ENCODE results near the gene DCST1.

The DCST1 gene

DNA sequence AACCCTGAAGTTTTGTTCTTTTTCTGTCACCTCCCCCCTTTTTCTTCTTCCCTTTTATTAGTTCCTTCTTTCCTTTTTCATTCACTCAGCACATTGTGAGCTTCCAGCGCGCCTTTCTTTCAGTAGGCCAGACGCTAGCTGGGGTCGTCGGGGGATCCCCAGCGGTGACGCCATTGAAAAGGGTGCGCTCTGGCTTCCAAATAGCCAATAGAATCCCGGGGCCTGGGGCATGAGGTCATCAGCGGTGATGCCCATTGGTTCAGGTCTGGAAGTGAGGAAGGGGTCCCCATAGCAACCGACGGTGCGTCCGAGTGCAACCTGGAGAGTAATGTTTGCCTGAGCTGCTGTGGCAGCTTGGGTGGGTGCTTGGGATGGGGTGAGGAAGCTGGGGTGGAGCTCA lies 38.1 kb downstream of the DCST1 start:
- DNase-seq (ENCODE audit: low read depth in 2 of 3, low spot score in 2 of 3) = no peak

DNA sequence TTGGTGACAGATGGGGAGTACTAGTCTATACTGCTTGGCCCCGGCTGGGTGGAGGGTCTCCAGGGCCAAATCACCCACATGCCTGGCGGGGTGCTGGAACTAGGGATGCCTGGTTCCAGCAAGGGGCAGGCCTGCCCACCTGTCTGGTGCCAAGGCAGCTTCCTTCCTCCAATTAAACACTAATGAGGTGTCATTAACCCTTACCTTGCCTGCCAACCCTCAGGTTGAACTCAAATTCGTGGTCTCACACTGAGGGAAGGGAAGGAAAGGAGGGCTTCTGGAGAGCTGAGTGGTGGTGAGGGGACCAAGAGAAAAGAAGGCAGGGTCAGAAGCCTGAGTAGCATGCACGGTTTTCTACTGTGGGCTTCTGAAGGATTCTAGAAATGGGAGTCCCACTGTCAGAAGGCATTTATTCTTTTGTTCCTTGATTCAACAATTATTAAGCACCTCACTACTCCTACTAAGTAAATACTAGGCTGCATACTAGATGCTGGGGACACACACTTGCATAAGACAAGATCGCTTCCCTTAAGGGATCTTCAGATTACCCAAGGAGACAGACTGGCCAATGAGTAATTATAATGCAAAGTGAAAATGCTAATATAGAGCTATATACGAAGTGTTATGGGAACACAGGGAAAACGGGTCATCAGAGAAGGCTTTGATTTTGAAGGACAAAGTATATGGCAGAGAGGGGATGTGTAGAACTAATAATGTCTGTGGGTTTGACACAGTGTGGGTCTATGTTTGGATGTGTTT lies 39.1 kb downstream of the DCST1 start:
- DNase-seq (ENCODE audit: low read depth in 2 of 3, low spot score in 2 of 3) = no peak

DNA sequence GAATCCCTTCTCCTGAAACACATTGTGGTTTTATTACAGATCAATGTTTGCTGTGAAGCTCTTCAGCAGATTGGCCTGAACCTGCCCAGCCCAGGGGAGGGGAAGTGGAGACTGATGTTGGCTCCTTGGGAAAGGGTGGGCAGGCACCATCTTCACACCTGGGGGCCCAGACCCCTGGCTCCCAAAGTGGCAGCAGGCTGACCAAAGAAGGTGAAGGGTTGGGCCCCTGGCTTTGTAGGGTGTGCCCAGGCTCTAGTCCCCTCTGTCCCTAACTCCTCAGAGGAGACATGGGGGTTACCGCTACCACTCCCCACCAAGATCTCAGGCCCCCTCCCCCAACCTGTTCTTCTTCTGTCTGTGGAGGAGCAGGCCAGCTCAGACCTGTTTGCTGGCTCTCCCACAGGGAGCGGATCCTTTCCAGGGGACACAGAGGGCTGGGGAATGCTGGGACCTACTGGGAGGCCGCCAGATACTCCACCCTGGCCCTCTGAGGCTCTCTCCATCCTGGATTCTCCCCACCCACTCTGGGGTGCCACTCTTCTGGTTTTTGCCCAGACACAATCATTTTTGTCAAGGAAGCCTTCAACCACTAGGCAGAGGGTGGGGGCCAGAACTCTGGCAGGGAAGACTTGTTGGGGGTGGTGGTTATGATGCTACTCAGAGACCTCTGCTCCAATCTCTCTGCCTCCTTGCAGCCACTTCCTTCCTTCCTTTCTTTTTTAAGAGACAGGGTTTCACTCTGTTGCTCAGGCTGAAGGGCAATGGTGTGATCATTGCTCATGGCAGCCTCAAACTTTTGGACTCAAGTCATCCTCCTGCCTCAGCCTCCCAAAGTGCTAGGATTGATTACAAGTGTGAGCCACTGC lies 40.0 kb downstream of the DCST1 start:
- DNase-seq (ENCODE audit: low read depth in 2 of 3, low spot score in 2 of 3) = no peak

DNA sequence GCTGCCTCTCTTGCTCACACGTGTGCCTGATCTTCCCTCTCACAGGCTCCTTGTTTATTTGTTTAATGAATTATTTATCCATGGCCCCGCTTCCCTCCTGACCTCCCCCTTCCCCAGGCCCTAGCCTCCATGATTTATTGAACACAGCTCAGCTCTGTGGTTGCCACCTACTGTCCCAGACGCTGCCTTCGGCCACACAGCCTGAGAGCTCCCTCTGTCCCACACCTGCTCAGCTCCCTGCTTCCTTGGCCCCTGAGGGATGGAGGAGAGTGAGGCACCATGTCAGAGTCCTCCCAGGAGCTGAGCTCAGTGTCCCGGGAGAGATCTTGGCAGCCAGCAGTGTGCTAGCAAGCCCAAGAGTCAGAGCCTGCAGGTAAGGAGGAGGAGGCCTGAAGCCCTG lies 41.9 kb downstream of the DCST1 start:
- no peak for DNase-seq (ENCODE audit: low read depth in 2 of 3, low spot score in 2 of 3)

DNA sequence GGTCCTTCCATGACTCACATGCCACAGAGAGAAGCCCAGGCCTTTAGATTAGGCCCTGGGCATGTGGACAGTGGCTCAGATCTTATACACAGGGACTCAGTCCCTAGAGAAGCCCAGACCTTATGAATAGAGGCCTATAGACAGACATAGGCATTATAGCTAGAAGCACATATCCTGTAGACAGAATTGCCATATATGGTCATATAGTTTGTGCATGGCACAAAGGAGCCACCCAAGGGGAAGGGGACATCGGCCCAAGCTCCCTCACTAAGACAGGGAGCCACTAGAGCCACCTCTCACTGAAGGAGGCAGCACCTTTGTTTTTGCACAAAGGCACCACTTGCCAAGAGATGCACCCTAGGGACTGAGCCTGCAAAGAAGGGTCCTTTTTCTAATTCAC lies 42.7 kb downstream of the DCST1 start:
- no peak for DNase-seq (ENCODE audit: low read depth in 2 of 3, low spot score in 2 of 3)

DNA sequence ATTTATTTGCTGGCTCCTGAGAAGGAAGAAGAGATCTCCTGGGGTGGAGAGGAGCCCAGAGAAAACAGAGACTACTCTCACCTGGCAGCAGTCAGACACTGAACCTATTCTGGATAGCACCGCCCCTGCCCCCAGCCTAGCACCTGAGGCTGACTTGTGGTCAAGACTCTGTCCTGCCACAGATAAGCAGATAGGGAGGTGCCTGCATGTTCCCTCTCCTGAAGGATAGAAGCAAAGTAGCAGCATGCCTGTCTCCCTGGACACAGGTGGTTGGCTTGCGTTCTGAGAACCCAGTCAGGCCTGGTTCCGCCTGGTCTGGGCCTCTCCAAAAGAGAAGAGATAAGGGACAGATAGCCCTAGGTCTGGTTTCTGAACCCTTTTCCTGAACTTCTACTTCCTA lies 43.7 kb downstream of the DCST1 start:
- no peak for DNase-seq (ENCODE audit: low read depth in 2 of 3, low spot score in 2 of 3)

DNA sequence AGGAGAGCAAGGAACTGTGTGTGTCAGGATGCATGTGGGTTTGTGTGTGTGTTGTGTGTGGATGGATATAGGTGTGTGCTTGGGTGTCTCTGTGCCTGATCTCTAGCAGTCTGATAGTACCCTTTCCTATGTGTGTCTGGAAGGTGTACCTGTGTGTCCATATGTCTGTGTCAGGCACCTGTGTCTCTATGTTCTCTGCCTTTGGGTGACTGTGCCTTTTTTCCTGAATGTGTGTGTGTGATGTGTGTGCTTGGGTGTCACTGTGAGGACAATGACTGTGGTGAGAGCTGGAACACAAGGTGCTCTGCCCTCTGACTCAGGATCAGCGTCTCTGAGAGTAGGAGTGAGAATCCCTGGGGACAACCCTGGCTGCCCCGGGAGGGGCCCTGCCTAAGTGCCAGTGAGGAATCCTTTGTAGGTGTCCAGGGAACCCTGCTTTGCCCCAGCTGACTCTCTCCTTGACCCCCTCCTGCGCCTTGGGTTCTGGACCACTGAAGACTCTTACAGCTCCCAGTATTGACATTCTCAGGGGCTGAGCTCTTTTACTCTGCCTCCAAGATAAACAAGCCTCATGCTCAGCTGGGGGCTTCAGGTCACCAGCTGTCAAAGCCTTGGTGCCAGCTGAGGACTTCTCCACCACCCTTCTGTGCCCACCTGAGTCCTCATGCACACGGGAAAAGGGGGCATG lies 44.3 kb downstream of the DCST1 start:
- DNase-seq (ENCODE audit: low read depth in 2 of 3, low spot score in 2 of 3) = no peak

DNA sequence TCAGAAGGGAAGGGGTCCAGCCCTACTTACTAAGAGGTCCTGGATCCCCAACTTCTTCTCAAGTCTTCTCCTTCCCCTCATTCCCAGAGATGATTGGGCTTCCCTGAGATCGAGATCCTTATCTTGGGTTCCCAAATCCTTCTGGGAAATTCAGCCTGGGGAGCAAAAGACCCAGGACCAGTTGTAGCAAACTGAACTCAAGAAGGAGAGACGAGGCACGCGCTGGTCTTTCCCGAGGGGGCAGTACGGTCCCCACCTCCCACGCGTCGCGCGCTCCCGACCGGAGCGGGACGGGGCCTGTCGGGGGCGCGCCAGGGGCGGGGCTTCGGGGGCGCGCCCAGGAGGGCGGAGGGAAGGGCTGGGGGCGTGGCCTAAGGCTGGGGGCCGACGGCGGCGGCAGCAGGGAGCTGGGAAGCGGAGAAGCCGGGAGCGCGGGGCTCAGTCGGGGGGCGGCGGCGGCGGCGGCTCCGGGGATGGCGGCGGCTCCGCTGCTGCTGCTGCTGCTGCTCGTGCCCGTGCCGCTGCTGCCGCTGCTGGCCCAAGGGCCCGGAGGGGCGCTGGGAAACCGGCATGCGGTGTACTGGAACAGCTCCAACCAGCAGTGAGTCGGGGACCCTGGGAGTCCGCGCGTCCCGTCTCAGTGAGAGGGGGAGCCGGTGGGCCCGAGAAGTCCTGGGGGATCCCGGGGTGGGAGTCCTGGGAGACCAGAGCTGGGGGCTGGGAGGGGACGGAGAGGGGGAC lies 45.0 kb downstream of the DCST1 start, which contains the start of gene EFNA3:
Gene EFNA3, plus strand, starts transcription at position 369 of the 741 bp plus-strand sequence. Its CDS starts 105 bp downstream, at position 474.
- DNase-seq (ENCODE audit: low read depth in 2 of 3, low spot score in 2 of 3) = peak in 1 of 3 experiments; percentile 45

DNA sequence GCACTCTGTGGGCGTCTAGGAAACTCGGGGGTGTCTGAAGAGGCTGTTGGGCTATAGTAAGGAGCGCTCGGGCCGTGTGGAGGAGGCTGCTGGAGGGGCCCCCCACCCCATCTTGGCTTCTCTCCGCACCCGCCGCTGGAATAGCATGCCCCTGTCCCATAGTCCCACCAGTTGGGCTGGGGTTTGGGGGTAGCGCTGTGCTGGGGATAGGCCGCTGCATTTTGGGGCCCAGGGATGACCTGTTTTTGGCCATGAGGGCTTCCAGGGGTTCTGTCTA lies 45.5 kb downstream of the DCST1 start:
- DNase-seq (ENCODE audit: low read depth in 2 of 3, low spot score in 2 of 3) = no peak

DNA sequence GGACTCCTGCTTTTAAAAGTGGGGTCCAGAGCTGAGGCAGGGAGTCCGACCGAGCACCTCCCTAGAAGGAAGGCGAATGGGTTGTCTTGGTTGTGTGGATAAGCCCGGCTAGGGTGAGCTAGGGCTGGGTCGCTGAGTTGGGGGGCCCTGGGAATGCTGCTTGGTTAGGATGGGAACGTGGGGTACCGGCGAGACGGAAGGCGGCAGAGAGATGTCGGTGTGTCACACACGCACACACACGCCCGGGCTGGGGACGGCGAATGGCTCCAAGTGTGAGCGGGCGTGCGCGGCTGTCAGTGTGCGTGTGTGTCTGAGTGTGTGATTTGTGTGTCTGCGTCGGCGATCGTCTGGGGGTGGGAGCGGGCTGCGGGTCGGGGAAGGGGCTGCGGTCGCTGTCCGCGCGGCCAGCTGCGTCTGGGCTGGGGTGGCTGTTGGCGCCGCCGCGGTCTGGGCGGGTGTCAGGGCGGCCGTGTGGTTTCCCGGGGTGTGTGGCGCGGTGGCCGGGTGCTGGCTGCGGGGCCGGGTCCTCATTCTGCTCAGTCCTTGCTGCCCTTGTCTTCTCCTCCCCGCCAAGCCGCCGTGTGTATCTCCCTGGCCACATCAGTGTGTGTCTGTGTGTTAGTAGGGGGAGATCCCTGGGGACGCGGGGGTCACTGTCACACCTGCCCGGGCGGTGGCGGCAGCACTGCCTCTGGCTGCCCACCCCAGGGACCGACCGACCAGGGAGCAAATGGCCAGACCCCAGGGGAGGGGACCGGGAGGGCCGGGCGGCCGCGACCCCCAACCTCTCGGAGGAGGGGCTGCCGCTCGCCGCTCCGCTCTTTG lies 46.1 kb downstream of the DCST1 start:
- no peak for DNase-seq (ENCODE audit: low read depth in 2 of 3, low spot score in 2 of 3)

DNA sequence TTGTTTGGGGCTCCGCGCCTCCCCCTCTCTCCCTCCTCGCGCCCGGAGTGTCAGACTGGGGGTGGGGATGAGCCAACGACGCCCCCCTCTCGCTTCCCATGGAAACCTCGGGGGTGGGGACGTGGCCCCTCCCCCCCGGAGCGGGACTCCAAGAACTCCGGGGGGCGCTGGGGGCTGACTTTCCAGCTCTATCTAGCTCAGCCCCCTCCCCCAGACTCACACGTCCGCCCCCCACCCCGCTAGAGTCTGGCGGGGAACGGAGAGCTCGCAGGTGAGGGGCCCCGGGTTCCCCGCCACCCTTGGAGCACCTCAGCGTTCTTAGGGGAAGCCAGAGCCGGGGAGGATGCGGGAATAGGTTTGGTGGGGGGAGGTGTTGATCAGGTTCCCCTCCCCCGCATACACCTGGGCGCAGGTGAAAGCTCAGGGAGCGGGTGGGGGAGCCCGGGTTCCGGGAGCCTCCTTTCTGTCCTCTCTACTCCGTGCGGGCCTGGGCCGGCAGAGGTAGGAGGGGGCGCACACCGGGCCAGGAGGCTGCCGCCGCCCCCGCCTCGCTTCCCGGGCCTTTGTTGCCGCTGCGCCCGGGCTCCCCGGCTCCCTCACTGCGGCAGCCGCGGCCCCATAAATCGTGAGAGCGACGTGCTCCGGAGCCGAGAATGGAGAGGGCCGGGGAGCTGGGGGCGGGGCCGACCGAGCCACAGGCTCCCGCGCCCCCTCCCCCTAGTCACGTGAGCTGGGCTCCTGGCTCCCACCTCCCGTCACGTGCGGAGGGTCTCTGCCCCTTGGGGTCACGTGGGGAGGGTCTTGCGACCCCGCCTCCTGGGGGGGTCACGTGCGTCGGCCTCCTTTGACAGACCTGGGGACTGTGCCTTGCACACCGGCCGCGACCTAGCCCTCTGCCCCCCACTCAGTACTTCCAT lies 46.9 kb downstream of the DCST1 start:
- no peak for DNase-seq (ENCODE audit: low read depth in 2 of 3, low spot score in 2 of 3)

DNA sequence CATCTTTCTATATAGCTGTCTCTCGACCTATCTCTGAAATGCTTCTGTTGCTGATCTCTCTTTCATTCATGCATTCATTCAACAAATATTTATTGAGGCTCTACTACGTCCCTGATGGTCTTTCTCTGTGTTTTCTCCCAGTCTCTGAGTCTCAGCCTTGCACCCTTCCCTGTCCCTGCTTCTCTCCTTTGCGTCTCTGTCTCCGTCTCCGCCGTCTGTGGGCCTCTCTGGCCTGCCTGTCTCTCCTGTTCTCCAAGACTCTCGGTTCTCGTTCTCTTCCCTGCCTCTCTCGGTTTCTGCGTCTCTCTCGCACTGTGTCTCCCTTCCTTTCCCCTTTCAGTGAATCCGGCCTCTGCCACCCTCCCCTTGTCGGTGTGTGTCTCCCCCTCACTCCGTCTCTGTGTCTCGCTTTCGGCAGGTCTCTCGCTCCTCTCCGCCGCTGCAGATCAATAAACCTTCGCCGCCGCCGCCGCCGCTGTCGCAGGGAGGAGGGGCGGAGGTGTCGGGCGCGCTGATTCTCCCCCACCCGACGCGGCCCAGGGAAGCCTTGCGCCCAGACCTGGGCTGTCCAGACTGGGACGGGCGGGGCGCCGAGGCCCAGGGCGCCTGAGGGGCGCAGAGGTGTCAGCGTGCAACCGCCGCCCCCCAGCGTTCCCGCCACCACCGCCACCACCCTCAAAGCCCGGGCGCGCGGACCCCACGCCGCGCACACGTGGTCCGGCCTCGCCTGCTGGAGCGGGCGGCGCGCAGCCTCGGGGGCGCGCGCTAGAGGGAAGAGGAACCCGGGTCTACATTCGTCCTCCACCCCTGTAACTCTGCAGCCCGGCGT lies 48.1 kb downstream of the DCST1 start:
- no peak for DNase-seq (ENCODE audit: low read depth in 2 of 3, low spot score in 2 of 3)

DNA sequence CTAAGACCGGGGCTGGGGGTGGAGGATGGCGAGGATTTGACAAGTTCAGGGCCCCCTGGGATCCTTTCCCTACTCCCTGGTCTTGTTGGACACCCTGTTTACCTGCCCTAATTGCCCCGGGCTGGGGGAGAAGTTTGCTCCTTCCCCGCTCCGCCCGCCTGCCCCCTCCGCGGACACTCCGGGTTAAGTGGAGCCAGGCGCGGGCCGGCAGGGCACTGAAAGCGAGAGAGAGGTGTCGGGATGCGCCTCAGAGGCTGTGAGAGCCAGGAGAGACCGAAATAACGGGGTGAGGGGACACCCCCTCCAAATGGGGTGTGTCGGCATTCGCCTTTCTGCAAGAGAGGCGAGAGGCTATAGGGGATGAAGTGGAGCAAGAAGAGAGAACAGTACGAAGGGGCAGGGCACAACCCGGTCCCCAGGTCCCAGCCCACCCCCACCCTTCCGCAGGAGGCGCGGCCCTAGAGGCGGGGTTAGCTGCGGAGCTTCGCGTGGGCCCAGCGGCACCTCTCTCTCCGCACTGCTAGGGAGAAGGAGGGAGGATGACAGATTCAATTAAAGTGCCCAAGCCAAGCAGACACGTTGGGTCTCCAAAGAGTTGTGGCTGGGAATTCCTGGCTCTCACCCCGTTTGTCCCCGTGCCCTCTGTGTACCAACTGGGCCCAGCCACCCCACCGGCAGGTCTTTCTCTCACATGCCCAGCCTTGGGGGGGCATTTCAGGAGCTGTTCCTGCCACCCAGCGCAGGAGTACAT lies 48.9 kb downstream of the DCST1 start:
- no peak for DNase-seq (ENCODE audit: low read depth in 2 of 3, low spot score in 2 of 3)

DNA sequence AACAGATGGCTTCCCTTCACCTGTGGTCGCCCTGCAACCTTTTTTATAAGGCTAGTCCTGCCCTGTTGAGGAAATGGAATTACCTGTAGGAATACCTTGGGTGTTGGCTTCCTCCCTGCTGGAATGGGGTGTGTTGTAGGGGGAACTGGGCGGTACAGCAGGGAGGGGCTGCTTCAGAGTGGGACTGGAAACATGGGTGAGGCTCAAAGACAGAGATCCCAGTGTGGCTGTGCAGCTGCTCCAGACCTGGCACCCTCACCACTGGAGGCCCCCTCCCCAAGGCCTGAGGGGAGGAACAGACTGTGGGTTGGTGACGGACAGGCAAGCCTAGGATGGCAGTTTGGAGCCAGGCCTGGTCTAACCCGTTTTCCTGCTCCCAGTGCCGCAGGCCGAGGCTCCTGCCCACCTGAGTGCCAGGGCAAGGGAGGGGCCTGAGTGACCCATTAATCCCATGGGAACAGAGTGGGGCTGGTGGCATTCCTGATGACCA lies 49.5 kb downstream of the DCST1 start:
- no peak for DNase-seq (ENCODE audit: low read depth in 2 of 3, low spot score in 2 of 3)

DNA sequence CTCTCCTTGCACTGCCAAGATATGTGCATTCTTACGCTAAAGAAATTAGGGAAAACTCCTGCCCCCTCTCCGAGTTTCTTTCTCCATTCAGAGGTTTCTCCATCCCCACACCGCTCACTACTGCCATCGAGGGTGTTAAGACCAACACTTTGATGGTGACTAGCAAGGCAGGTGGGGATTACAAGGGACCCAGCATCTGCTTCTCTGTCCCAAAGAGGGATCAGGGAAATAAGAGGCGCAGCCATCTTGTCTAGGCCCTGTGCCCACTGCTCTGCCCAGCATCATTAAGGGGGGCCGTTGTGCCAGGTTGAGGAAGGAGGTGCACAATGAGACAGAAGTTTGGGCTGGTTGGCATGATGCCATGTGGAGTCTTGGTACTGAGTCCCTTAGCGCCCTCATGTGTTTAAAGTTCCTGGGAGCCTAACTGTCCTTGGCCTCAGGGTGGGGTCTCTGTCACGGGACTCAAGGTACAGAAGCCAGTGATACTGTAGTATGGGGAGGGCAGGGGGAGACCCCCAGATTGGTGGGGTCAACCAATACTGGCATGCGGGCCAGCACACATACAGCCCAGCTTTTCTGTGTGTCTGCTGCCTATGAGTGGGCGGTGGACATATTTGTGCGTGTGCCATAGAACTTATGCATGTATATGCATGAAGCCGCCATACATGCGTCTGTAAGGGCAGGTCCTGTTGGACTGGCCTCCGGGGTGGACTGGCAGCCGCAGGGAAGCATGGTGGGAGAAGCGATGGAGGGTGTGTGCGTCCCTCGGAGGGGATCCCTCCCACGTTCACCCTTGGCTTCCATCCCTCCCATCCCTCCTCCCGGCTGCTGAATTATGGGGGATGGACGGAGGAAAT lies 50.5 kb downstream of the DCST1 start:
- no peak for DNase-seq (ENCODE audit: low read depth in 2 of 3, low spot score in 2 of 3)

DNA sequence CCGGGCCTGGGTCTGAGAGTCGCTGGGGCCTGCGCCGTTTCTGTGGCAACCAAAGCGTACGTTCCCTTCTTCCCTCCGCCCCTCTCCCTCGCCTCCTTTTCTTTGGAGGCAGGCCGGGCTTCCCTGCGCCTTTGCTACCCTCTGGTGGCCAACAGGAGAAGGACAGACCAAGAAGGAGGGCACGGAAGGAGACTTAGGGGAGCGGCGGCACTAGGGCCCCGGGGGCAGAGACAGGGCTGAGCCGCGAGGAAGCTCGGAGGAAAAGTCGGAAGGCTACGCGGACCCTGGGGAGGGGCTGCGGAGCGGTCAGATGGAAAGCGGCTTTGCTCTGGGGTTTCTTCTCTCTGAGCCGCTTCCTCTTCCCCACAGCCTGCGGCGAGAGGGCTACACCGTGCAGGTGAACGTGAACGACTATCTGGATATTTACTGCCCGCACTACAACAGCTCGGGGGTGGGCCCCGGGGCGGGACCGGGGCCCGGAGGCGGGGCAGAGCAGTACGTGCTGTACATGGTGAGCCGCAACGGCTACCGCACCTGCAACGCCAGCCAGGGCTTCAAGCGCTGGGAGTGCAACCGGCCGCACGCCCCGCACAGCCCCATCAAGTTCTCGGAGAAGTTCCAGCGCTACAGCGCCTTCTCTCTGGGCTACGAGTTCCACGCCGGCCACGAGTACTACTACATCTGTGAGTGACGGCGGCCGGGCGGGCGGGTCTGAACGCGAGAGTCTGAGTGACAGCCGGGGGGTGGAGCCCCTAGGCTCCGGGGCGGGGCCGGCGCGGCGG lies 51.3 kb downstream of the DCST1 start:
- DNase-seq (ENCODE audit: low read depth in 2 of 3, low spot score in 2 of 3) = peak; percentile 81 to 92 (median 84)

All from activated CD8-positive, alpha-beta memory T cell treated with anti-CD3 and anti-CD28 coated beads for 48 hours (primary cell).